Hepatic stellate cell (primary cell): Measurements from ENCODE around the gene PRRT2.
"Not testable (repeated sequence)": the region's sequence is repeated elsewhere in the genome, so short reads cannot be mapped to it uniquely, and the experiment has no call there.

Experiments
- DNase-seq: peaks from one replicate; pipeline ENCODE4 v3.0.0; 2011; ENCODE audit warnings: low spot score

The PRRT2 gene

GRCh38 chr16:29811896-29812665 is at the start of gene PRRT2:
Gene PRRT2, plus strand, starts transcription at chr16:29812193. Its CDS starts 862 bp downstream, at chr16:29813055.
- peak; percentile 67 for DNase-seq

- DNase-seq: no peak
Measured at GRCh38 chr16:29763326-29763725, 48.7 kb upstream of the PRRT2 start.

GRCh38 chr16:29765167-29766032 is 46.6 kb upstream of the PRRT2 start:
- DNase-seq: no peak

- no peak for DNase-seq
Measured at GRCh38 chr16:29766571-29766970, 45.4 kb upstream of the PRRT2 start.

GRCh38 chr16:29767062-29767461 is 44.9 kb upstream of the PRRT2 start:
- DNase-seq: no peak

- DNase-seq: no peak
Measured at GRCh38 chr16:29769507-29769906, 42.5 kb upstream of the PRRT2 start.

- no peak for DNase-seq
Measured at GRCh38 chr16:29770250-29770929, 41.6 kb upstream of the PRRT2 start.

GRCh38 chr16:29772330-29772729 is 39.7 kb upstream of the PRRT2 start:
- not testable (repeated sequence) for DNase-seq

- DNase-seq: no peak
Measured at GRCh38 chr16:29774730-29775129, 37.3 kb upstream of the PRRT2 start.

GRCh38 chr16:29775742-29776408 is 36.1 kb upstream of the PRRT2 start:
- DNase-seq: peak; percentile 23

GRCh38 chr16:29777576-29778350 is 34.2 kb upstream of the PRRT2 start, which contains the start of gene ZG16:
Gene ZG16, plus strand, starts transcription at chr16:29778256. Its CDS starts 1,011 bp downstream, at chr16:29779267.
- DNase-seq: no peak

GRCh38 chr16:29779474-29779873 is 32.5 kb upstream of the PRRT2 start:
- no peak for DNase-seq

- not testable (repeated sequence) for DNase-seq
Measured at GRCh38 chr16:29783094-29783953, 28.7 kb upstream of the PRRT2 start.

- DNase-seq: no peak
Measured at GRCh38 chr16:29784157-29784556, 27.8 kb upstream of the PRRT2 start.

- peak; percentile 82 for DNase-seq
Measured at GRCh38 chr16:29784901-29785500, 27.0 kb upstream of the PRRT2 start.

- DNase-seq: not testable (repeated sequence)
Measured at GRCh38 chr16:29787155-29787554, 24.8 kb upstream of the PRRT2 start.

GRCh38 chr16:29789775-29790182 is 22.2 kb upstream of the PRRT2 start:
- DNase-seq: no peak

- peak; percentile 99 for DNase-seq
Measured at GRCh38 chr16:29790183-29790948, 21.6 kb upstream of the PRRT2 start, which contains the start of gene KIF22. Gene KIF22, plus strand, starts transcription at chr16:29790751. Its CDS starts 9 bp downstream, at chr16:29790760.
